ENCODE data around the gene ZBED2.

- TF ChIP-seq CTCF (IDR thresholded peaks at IDR 0.05), result no peak
- TF ChIP-seq POLR2A (IDR thresholded peaks at IDR 0.05), result no peak
Measured at GRCh38 chr3:111548092-111548491, 47.1 kb downstream of the ZBED2 start.

Measured in body of pancreas (tissue), 4 donors.